DND-41 (cell line): ENCODE results near the gene KCNJ6.

Experiments used
- ATAC-seq: fragments of 200-7000 bp; cut with Tn5 transposase; 3 replicates; pipeline ENCODE4 v1.9.1; 2021; ENCODE audit warnings: low read depth; ENCODE audit not compliant: insufficient read depth
- DNase-seq: peaks from one replicate; pipeline ENCODE4 v3.0.0-alpha.2; 2020
- H2AFZ ChIP-seq: 2 replicates; pipeline ENCODE4 v1.6.0; 2012; ENCODE audit warnings: low read depth, low read length
- H3K27ac ChIP-seq: 2 replicates; pipeline ENCODE4 v1.5.1; 2012; ENCODE audit warnings: low read length, inconsistent platforms
- H3K27me3 ChIP-seq: fragments of 200-600 bp; sonication (generic); 2 replicates; pipeline ENCODE4 v1.6.0; 2012; ENCODE audit warnings: low read length, mild to moderate bottlenecking, inconsistent platforms; ENCODE audit not compliant: insufficient read depth, poor library complexity
- H3K36me3 ChIP-seq: 2 replicates; pipeline ENCODE4 v1.5.1; 2012; ENCODE audit warnings: low read length, inconsistent platforms; ENCODE audit not compliant: insufficient read depth
- H3K4me1 ChIP-seq: 2 replicates; pipeline ENCODE4 v1.5.1; 2012; ENCODE audit warnings: mild to moderate bottlenecking, low read length; ENCODE audit not compliant: insufficient read depth
- H3K4me2 ChIP-seq: 2 replicates; pipeline ENCODE4 v1.6.0; 2012; ENCODE audit warnings: mild to moderate bottlenecking, moderate library complexity, low read length, inconsistent platforms; ENCODE audit not compliant: insufficient read depth
- H3K4me3 ChIP-seq, 2 experiments: fragments of 200-600 bp in 1 of 2; shearing (Covaris generic) in 1 of 2; 2 replicates each; pipeline ENCODE4 v1.5.1; 2012 to 2016; ENCODE audit warnings: inconsistent platforms in 2 of 2, low read length in 2 of 2, mild to moderate bottlenecking in 2 of 2, low read depth in 1 of 2, moderate library complexity in 1 of 2
- H3K79me2 ChIP-seq: 2 replicates; pipeline ENCODE4 v1.6.0; 2012; ENCODE audit warnings: low read length, inconsistent platforms; ENCODE audit not compliant: insufficient read depth
- H3K9ac ChIP-seq: 2 replicates; pipeline ENCODE4 v1.6.0; 2012; ENCODE audit warnings: low read depth, mild to moderate bottlenecking, inconsistent platforms, low read length, moderate library complexity
- H3K9me3 ChIP-seq: 2 replicates; pipeline ENCODE4 v1.5.1; 2012; ENCODE audit warnings: low read length, moderate library complexity, mild to moderate bottlenecking, inconsistent platforms; ENCODE audit not compliant: insufficient read depth, severe bottlenecking
- H4K20me1 ChIP-seq: 2 replicates; pipeline ENCODE4 v1.6.0; 2012; ENCODE audit warnings: low read length; ENCODE audit not compliant: insufficient read depth
- EZH2 ChIP-seq: IDR thresholded peaks from 3 replicates; pipeline ENCODE4 v1.6.1; 2012; ENCODE audit warnings: borderline replicate concordance, low read depth, mild to moderate bottlenecking, moderate library complexity, low read length, inconsistent platforms; ENCODE audit not compliant: severe bottlenecking
- TF ChIP-seq, protein P1 (sequence below): IDR thresholded peaks from 2 replicates; pipeline ENCODE4 v1.5.1; 2012; ENCODE audit warnings: borderline replicate concordance, low read length, moderate library complexity, mild to moderate bottlenecking; ENCODE audit not compliant: poor library complexity, severe bottlenecking; ENCODE audit errors: extremely low read depth

KCNJ6 gene

GRCh38 chr21:37788503-37788902 lies 127.8 kb downstream of the KCNJ6 start:
- no peak overlapping the region for H3K9ac ChIP-seq
- H3K79me2 ChIP-seq: no peaks in the 10 kb centered on the region
- no peak overlapping the region for H3K27ac ChIP-seq
- no peaks in the 10 kb centered on the region for H4K20me1 ChIP-seq
- H3K4me1 ChIP-seq: no peaks in the 10 kb centered on the region
- no peak overlapping the region for H2AFZ ChIP-seq
- H3K36me3 ChIP-seq: no peaks in the 10 kb centered on the region
- DNase-seq (no peak), ATAC-seq (no peak)
- no peak overlapping the region for H3K4me3 ChIP-seq
- H3K27me3 ChIP-seq: no peaks in the 10 kb centered on the region
- H3K4me2 ChIP-seq: no peak overlapping the region
- no peaks in the 10 kb centered on the region for H3K9me3 ChIP-seq
- no peak for TF ChIP-seq EZH2
- TF ChIP-seq, protein P1, sequence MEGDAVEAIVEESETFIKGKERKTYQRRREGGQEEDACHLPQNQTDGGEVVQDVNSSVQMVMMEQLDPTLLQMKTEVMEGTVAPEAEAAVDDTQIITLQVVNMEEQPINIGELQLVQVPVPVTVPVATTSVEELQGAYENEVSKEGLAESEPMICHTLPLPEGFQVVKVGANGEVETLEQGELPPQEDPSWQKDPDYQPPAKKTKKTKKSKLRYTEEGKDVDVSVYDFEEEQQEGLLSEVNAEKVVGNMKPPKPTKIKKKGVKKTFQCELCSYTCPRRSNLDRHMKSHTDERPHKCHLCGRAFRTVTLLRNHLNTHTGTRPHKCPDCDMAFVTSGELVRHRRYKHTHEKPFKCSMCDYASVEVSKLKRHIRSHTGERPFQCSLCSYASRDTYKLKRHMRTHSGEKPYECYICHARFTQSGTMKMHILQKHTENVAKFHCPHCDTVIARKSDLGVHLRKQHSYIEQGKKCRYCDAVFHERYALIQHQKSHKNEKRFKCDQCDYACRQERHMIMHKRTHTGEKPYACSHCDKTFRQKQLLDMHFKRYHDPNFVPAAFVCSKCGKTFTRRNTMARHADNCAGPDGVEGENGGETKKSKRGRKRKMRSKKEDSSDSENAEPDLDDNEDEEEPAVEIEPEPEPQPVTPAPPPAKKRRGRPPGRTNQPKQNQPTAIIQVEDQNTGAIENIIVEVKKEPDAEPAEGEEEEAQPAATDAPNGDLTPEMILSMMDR: no peak

DNA sequence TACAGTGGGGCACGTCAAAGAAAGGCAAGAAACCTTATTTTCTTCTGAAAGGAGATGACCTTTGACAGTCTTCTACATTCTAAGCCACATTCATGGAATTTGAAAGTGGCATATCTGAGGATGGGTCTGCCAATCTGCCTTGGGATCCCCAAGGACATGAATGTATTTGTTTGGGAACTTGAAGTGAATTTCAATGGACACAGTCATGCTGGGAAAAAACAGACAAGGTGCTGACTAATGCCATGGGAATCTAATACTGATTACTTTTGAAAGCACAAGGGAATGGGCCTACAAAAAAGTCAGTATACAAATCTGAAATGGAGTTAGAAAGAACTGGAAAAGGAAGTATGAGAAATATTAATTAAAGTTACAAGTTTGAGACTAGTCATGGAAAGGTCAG lies 128.8 kb downstream of the KCNJ6 start:
- no peak overlapping the region for H3K9ac ChIP-seq
- no peaks in the 10 kb centered on the region for H3K9me3 ChIP-seq
- H3K79me2 ChIP-seq: no peaks in the 10 kb centered on the region
- DNase-seq (no peak), ATAC-seq (no peak)
- H3K4me1 ChIP-seq: no peaks in the 10 kb centered on the region
- H3K27ac ChIP-seq: no peak overlapping the region
- no peak overlapping the region for H3K4me2 ChIP-seq
- no peaks in the 10 kb centered on the region for H4K20me1 ChIP-seq
- TF ChIP-seq, protein P1: no peak
- TF ChIP-seq EZH2: no peak
- no peak overlapping the region for H2AFZ ChIP-seq
- H3K27me3 ChIP-seq: no peaks in the 10 kb centered on the region
- no peak overlapping the region for H3K4me3 ChIP-seq
- no peaks in the 10 kb centered on the region for H3K36me3 ChIP-seq

DNA sequence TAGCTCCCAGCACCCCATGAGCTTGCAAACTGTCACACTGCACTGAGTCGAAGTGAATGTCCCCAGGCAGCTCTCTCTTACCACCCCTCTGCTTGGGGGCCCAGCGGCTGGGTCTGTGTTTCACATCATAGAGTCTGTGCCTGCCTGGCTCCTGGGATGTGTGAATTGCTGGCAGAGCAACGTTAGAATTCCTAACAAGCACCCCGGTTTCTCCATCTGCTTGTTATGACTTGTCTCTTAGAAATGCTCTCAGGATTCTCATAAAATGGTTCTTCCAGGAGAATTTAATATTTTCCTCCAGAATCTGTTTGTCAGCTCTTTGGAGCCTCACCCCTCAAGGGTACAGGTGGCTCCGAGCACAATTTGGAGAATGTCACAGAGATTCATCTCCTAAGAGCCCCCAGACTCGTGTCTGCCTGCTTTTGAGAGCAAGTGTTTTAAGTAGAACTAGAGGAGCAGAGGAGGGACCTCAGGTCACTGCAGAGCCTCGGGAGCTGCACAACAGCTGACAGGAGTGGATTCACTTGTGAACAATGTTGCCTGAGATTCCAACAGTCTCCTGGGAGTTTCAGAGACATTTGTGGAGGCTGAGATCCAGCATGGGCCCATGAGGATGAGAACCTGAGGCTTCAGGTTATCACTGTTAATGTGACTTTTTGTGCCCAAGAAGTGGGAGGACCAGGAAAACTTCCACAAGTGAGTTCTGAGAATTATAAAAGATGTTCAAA lies 131.5 kb downstream of the KCNJ6 start:
- peaks cover 2% of the 10 kb centered on the region for H3K27me3 ChIP-seq
- no peak for DNase-seq
- no peaks in the 10 kb centered on the region for H3K36me3 ChIP-seq
- H3K27ac ChIP-seq: no peak overlapping the region
- H3K79me2 ChIP-seq: no peaks in the 10 kb centered on the region
- H3K9me3 ChIP-seq: no peaks in the 10 kb centered on the region
- H2AFZ ChIP-seq: no peak overlapping the region
- H4K20me1 ChIP-seq: no peaks in the 10 kb centered on the region
- no peak overlapping the region for H3K4me2 ChIP-seq
- ATAC-seq: no peak
- no peak overlapping the region for H3K9ac ChIP-seq
- H3K4me1 ChIP-seq: no peaks in the 10 kb centered on the region
- H3K4me3 ChIP-seq: no peak overlapping the region
- TF ChIP-seq, protein P1: no peak
- no peak for TF ChIP-seq EZH2
